ENCODE measurements around the gene TAS1R3. TPM values are rescaled to one million over a fixed set of nuclear protein-coding genes. Genes with fewer than 3 reads are reported as not detected.

The TAS1R3 gene
- total RNA-seq (2014; rRNA removed; shearing (Covaris generic)) (0.14 TPM in 1 of 2 replicates, not detected in the other), polyA plus RNA-seq (2016; fragmentation: Nextera tagmentation; extraction: Ambion mirVana) (0.12 TPM in 1 of 2 replicates, not detected in the other)
- long read RNA-seq: 0 reads

GRCh38 chr1:1331068-1331965 is at the start of gene TAS1R3:
TAS1R3 (plus strand) TSS chr1:1331280; CDS start chr1:1331346, 66 bp downstream.
- Histone ChIP-seq H3K27ac (ENCODE audit: low read depth) (no peak within 1 kb of the TSS), H3K4me1 (ENCODE audit: insufficient read depth) (no peaks in the 10 kb centered on the region), H3K9me2 (ENCODE audit: insufficient read depth) (no peaks in the 10 kb centered on the region), H2AFZ (no peak within 1 kb of the TSS), H3K4me3 (no peak within 1 kb of the TSS), H3K36me3 (ENCODE audit: insufficient read depth) (no peaks in the 10 kb centered on the region), H3K4me2 (no peak within 1 kb of the TSS), H3K27me3 (ENCODE audit: insufficient read depth) (no peaks in the 10 kb centered on the region), H3F3A (replicated peaks; ENCODE audit: low read depth) (peaks cover 18% of the 10 kb centered on the region; the same call in 1 of the 2 replicates), H4K20me1 (replicated peaks; ENCODE audit: insufficient read depth) (no peaks in the 10 kb centered on the region), H3K79me2 (replicated peaks; ENCODE audit: insufficient read depth) (no peaks in the 10 kb centered on the region)
- no peak within 1 kb of the TSS for H3K27ac Mint-ChIP-seq
- no peak for TF ChIP-seq REST (IDR thresholded peaks at IDR 0.05; ENCODE audit: unreplicated experiment)
- no peak for TF ChIP-seq CTCF (conservative IDR thresholded peaks at IDR 0.05; ENCODE audit: low read depth in 2 of 2)
- no peak for TF ChIP-seq ETS1 (IDR thresholded peaks at IDR 0.05)
- TF ChIP-seq ZNF462 (CRISPR knock-in tag; IDR thresholded peaks at IDR 0.05): no peak
- no peak for TF ChIP-seq CREB1 (CRISPR knock-in tag; IDR thresholded peaks at IDR 0.05; ENCODE audit: low read depth)
- no peak for TF ChIP-seq ZNF331 (CRISPR knock-in tag; IDR thresholded peaks at IDR 0.05; ENCODE audit: low read depth)
- no peak for TF ChIP-seq ZNF114 (CRISPR knock-in tag; IDR thresholded peaks at IDR 0.05)
- no peak for TF ChIP-seq JUNB (IDR thresholded peaks at IDR 0.05; ENCODE audit: unreplicated experiment)
- TF ChIP-seq EZH2phosphoT487 (IDR thresholded peaks at IDR 0.05; ENCODE audit: unreplicated experiment): no peak
- no peak for TF ChIP-seq NANOG (IDR thresholded peaks at IDR 0.05; ENCODE audit: borderline replicate concordance)
- no peak for TF ChIP-seq STAT1 (IDR thresholded peaks at IDR 0.05; ENCODE audit: unreplicated experiment)
- DNase-seq (ENCODE audit: low spot score) (no peak), ATAC-seq (no peak; the same call in 2 of the 3 replicates)
- peaks cover 5% of the 10 kb centered on the region; the same call in 2 of the 3 replicates for H3K36me3 Mint-ChIP-seq (ENCODE audit: low read depth)
- H3K27me3 Mint-ChIP-seq (ENCODE audit: insufficient read depth, low read depth, poor library complexity): peaks cover 11% of the 10 kb centered on the region
- no peak within 1 kb of the TSS for H3K4me3 Mint-ChIP-seq
- no peaks in the 10 kb centered on the region for H3K9me3 Mint-ChIP-seq
- H3K4me1 Mint-ChIP-seq: no peaks in the 10 kb centered on the region
